HCT116 (cell line): Measurements from ENCODE around the gene GLIPR2.

ENCODE experiments used
- CBX3 ChIP-seq: IDR thresholded peaks from 2 replicates; pipeline ENCODE4 v1.6.1; 2012; ENCODE audit warnings: low read depth
- CTCF ChIP-seq, 3 experiments: fragments of 200-600 bp in 1 of 3; sonication (generic) in 1 of 3; IDR thresholded peaks in 2 of 3; conservative IDR thresholded peaks in 1 of 3; 2 replicates each; pipeline ENCODE4 v1.5.1; 2012 to 2017; ENCODE audit warnings: low read depth in 2 of 3, low read length in 2 of 3, antibody characterized with exemption in 1 of 3, borderline replicate concordance in 1 of 3, control low read depth in 1 of 3, mild to moderate bottlenecking in 1 of 3, mixed read lengths in 1 of 3, mixed run types in 1 of 3, moderate library complexity in 1 of 3; ENCODE audit not compliant: insufficient read depth in 1 of 3
- EZH2 ChIP-seq: fragments of 200-600 bp; sonication (generic); IDR thresholded peaks from 2 replicates; pipeline ENCODE4 v1.6.1; 2017; ENCODE audit warnings: antibody characterized with exemption, mixed run types
- EZH2phosphoT487 ChIP-seq: fragments of 200-600 bp; IDR thresholded peaks from 2 replicates; pipeline ENCODE4 v1.6.1; 2018; ENCODE audit warnings: antibody characterized with exemption, borderline replicate concordance
- MAX ChIP-seq: IDR thresholded peaks from 2 replicates; pipeline ENCODE4 v1.6.1; 2012
- POLR2A ChIP-seq: IDR thresholded peaks from 2 replicates; pipeline ENCODE4 v1.7.0; 2011; ENCODE audit warnings: borderline replicate concordance; ENCODE audit not compliant: insufficient read depth, insufficient read length; ENCODE audit errors: extremely low read depth
- POLR2AphosphoS5 ChIP-seq: IDR thresholded peaks from 2 replicates; pipeline ENCODE4 v1.6.1; 2011; ENCODE audit warnings: mild to moderate bottlenecking, low read depth, low read length, moderate library complexity
- RAD21 ChIP-seq: IDR thresholded peaks from 2 replicates; pipeline ENCODE4 v1.6.1; 2012; ENCODE audit warnings: low read depth, mild to moderate bottlenecking
- REST ChIP-seq: IDR thresholded peaks from 2 replicates; pipeline ENCODE4 v1.6.1; 2012; ENCODE audit warnings: low read depth
- ZNF274 ChIP-seq: fragments of 200-500 bp; sonication (Bioruptor generic); IDR thresholded peaks from 2 replicates; pipeline ENCODE4 v1.6.1; 2014; ENCODE audit warnings: mild to moderate bottlenecking, low read depth, low read length, inconsistent platforms

- no peak for TF ChIP-seq RAD21
- TF ChIP-seq POLR2AphosphoS5: no peak
- no peak for TF ChIP-seq CTCF (IDR thresholded peaks at IDR 0.05 in 2 of 3, conservative IDR thresholded peaks at IDR 0.05 in 1 of 3; ENCODE audit: borderline replicate concordance in 1 of 3, insufficient read depth in 1 of 3, low read depth in 2 of 3, low read length in 2 of 3)
- TF ChIP-seq REST: no peak
- TF ChIP-seq EZH2: no peak
- TF ChIP-seq ZNF274: no peak
- no peak for TF ChIP-seq EZH2phosphoT487
- TF ChIP-seq CBX3: no peak
- no peak for TF ChIP-seq POLR2A
- no peak for TF ChIP-seq MAX
Observed at GRCh38 chr9:36141761-36142160, 5.2 kb downstream of the GLIPR2 start.
